Measurements from ENCODE around the gene MYO18B.

MYO18B gene

GRCh38 chr22:25878933-25879332 is 136.9 kb downstream of the MYO18B start:
- ATAC-seq, result no peak
- TF ChIP-seq ZFP30 (CRISPR knock-in tag; IDR thresholded peaks at IDR 0.05), result no peak
- TF ChIP-seq ZFP3 (CRISPR knock-in tag; IDR thresholded peaks at IDR 0.05), result no peak
- TF ChIP-seq TOX (CRISPR knock-in tag; IDR thresholded peaks at IDR 0.05; ENCODE audit: borderline replicate concordance), result no peak
- TF ChIP-seq, protein P1, sequence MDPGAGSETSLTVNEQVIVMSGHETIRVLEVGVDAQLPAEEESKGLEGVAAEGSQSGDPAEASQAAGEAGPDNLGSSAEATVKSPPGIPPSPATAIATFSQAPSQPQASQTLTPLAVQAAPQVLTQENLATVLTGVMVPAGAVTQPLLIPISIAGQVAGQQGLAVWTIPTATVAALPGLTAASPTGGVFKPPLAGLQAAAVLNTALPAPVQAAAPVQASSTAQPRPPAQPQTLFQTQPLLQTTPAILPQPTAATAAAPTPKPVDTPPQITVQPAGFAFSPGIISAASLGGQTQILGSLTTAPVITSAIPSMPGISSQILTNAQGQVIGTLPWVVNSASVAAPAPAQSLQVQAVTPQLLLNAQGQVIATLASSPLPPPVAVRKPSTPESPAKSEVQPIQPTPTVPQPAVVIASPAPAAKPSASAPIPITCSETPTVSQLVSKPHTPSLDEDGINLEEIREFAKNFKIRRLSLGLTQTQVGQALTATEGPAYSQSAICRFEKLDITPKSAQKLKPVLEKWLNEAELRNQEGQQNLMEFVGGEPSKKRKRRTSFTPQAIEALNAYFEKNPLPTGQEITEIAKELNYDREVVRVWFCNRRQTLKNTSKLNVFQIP (CRISPR knock-in tag; IDR thresholded peaks at IDR 0.05; ENCODE audit: borderline replicate concordance, low read depth), result no peak
- TF ChIP-seq, protein P2, sequence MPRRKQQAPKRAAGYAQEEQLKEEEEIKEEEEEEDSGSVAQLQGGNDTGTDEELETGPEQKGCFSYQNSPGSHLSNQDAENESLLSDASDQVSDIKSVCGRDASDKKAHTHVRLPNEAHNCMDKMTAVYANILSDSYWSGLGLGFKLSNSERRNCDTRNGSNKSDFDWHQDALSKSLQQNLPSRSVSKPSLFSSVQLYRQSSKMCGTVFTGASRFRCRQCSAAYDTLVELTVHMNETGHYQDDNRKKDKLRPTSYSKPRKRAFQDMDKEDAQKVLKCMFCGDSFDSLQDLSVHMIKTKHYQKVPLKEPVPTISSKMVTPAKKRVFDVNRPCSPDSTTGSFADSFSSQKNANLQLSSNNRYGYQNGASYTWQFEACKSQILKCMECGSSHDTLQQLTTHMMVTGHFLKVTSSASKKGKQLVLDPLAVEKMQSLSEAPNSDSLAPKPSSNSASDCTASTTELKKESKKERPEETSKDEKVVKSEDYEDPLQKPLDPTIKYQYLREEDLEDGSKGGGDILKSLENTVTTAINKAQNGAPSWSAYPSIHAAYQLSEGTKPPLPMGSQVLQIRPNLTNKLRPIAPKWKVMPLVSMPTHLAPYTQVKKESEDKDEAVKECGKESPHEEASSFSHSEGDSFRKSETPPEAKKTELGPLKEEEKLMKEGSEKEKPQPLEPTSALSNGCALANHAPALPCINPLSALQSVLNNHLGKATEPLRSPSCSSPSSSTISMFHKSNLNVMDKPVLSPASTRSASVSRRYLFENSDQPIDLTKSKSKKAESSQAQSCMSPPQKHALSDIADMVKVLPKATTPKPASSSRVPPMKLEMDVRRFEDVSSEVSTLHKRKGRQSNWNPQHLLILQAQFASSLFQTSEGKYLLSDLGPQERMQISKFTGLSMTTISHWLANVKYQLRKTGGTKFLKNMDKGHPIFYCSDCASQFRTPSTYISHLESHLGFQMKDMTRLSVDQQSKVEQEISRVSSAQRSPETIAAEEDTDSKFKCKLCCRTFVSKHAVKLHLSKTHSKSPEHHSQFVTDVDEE (CRISPR knock-in tag; IDR thresholded peaks at IDR 0.05), result no peak
- TF ChIP-seq, protein P3, sequence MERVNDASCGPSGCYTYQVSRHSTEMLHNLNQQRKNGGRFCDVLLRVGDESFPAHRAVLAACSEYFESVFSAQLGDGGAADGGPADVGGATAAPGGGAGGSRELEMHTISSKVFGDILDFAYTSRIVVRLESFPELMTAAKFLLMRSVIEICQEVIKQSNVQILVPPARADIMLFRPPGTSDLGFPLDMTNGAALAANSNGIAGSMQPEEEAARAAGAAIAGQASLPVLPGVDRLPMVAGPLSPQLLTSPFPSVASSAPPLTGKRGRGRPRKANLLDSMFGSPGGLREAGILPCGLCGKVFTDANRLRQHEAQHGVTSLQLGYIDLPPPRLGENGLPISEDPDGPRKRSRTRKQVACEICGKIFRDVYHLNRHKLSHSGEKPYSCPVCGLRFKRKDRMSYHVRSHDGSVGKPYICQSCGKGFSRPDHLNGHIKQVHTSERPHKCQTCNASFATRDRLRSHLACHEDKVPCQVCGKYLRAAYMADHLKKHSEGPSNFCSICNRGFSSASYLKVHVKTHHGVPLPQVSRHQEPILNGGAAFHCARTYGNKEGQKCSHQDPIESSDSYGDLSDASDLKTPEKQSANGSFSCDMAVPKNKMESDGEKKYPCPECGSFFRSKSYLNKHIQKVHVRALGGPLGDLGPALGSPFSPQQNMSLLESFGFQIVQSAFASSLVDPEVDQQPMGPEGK (CRISPR knock-in tag; IDR thresholded peaks at IDR 0.05; ENCODE audit: borderline replicate concordance), result no peak
- TF ChIP-seq PPARA (CRISPR knock-in tag; IDR thresholded peaks at IDR 0.05; ENCODE audit: borderline replicate concordance), result no peak
- TF ChIP-seq RARB (CRISPR knock-in tag; IDR thresholded peaks at IDR 0.05), result no peak
- TF ChIP-seq CSDC2 (CRISPR knock-in tag; IDR thresholded peaks at IDR 0.05), result no peak
- no peak for TF ChIP-seq SNAI2 (CRISPR knock-in tag; IDR thresholded peaks at IDR 0.05)
- TF ChIP-seq ZNF70 (CRISPR knock-in tag; IDR thresholded peaks at IDR 0.05), result no peak
- TF ChIP-seq ESRRG (CRISPR knock-in tag; IDR thresholded peaks at IDR 0.05), result no peak
- TF ChIP-seq ARNTL (CRISPR knock-in tag; IDR thresholded peaks at IDR 0.05; ENCODE audit: borderline replicate concordance, low read depth), result no peak
- TF ChIP-seq OSR1 (CRISPR knock-in tag; IDR thresholded peaks at IDR 0.05), result no peak
- TF ChIP-seq, protein P4, sequence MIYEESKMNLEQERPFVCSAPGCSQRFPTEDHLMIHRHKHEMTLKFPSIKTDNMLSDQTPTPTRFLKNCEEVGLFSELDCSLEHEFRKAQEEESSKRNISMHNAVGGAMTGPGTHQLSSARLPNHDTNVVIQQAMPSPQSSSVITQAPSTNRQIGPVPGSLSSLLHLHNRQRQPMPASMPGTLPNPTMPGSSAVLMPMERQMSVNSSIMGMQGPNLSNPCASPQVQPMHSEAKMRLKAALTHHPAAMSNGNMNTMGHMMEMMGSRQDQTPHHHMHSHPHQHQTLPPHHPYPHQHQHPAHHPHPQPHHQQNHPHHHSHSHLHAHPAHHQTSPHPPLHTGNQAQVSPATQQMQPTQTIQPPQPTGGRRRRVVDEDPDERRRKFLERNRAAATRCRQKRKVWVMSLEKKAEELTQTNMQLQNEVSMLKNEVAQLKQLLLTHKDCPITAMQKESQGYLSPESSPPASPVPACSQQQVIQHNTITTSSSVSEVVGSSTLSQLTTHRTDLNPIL (CRISPR knock-in tag; IDR thresholded peaks at IDR 0.05; ENCODE audit: low read depth), result no peak
- TF ChIP-seq ZNF565 (CRISPR knock-in tag; conservative IDR thresholded peaks at IDR 0.05; ENCODE audit: low read depth), result no peak
- TF ChIP-seq GLIS3 (CRISPR knock-in tag; IDR thresholded peaks at IDR 0.05), result no peak
- TF ChIP-seq ISL1 (CRISPR knock-in tag; IDR thresholded peaks at IDR 0.05), result no peak
- no peak for TF ChIP-seq BACH2 (CRISPR knock-in tag; IDR thresholded peaks at IDR 0.05; ENCODE audit: borderline replicate concordance)
- no peak for TF ChIP-seq ZC3H10 (CRISPR knock-in tag; IDR thresholded peaks at IDR 0.05)

GRCh38 chr22:25880524-25880923 is 138.5 kb downstream of the MYO18B start:
- no peak for ATAC-seq
- no peak for TF ChIP-seq TOX (CRISPR knock-in tag; IDR thresholded peaks at IDR 0.05; ENCODE audit: borderline replicate concordance)
- no peak for TF ChIP-seq ZNF70 (CRISPR knock-in tag; IDR thresholded peaks at IDR 0.05)
- TF ChIP-seq SNAI2 (CRISPR knock-in tag; IDR thresholded peaks at IDR 0.05), result no peak
- TF ChIP-seq, protein P3 (CRISPR knock-in tag; IDR thresholded peaks at IDR 0.05; ENCODE audit: borderline replicate concordance), result no peak
- no peak for TF ChIP-seq GLIS3 (CRISPR knock-in tag; IDR thresholded peaks at IDR 0.05)
- no peak for TF ChIP-seq ZNF8 (CRISPR knock-in tag; IDR thresholded peaks at IDR 0.05)
- no peak for TF ChIP-seq CSDC2 (CRISPR knock-in tag; IDR thresholded peaks at IDR 0.05)
- no peak for TF ChIP-seq PPARA (CRISPR knock-in tag; IDR thresholded peaks at IDR 0.05; ENCODE audit: borderline replicate concordance)
- TF ChIP-seq, protein P4 (CRISPR knock-in tag; IDR thresholded peaks at IDR 0.05; ENCODE audit: low read depth), result no peak
- no peak for TF ChIP-seq ZFP30 (CRISPR knock-in tag; IDR thresholded peaks at IDR 0.05)
- TF ChIP-seq TCF4 (CRISPR knock-in tag; IDR thresholded peaks at IDR 0.05; ENCODE audit: borderline replicate concordance), result no peak
- TF ChIP-seq ZFP3 (CRISPR knock-in tag; IDR thresholded peaks at IDR 0.05), result no peak
- TF ChIP-seq ZNF565 (CRISPR knock-in tag; conservative IDR thresholded peaks at IDR 0.05; ENCODE audit: low read depth), result no peak
- TF ChIP-seq BACH2 (CRISPR knock-in tag; IDR thresholded peaks at IDR 0.05; ENCODE audit: borderline replicate concordance), result no peak
- TF ChIP-seq, protein P2 (CRISPR knock-in tag; IDR thresholded peaks at IDR 0.05), result no peak
- no peak for TF ChIP-seq ESRRG (CRISPR knock-in tag; IDR thresholded peaks at IDR 0.05)
- no peak for TF ChIP-seq ZC3H10 (CRISPR knock-in tag; IDR thresholded peaks at IDR 0.05)
